Measurements from ENCODE around the gene NADK.

GRCh38 chr1:1826356-1827088 is 48.3 kb upstream of the NADK start:
- TF ChIP-seq EP300 (IDR thresholded peaks at IDR 0.05) (no peak), POLR2A (IDR thresholded peaks at IDR 0.05) (no peak), CTCF (IDR thresholded peaks at IDR 0.05) (no peak)

All from ovary (tissue), 3 donors.